ENCODE measurements around the gene LIMK2. TPM values are rescaled to one million over a fixed set of nuclear protein-coding genes. Genes with fewer than 3 reads are reported as not detected.

LIMK2 gene
- polyA plus RNA-seq, 2 donors, result 43.5 to 57.4 TPM

- peaks cover 0 to 6% of the 10 kb centered on the region in 2 donors for H3K4me1 ChIP-seq (ENCODE audit: control insufficient read depth in 2 of 2, insufficient read depth in 2 of 2, low read length in 1 of 2)
- 34 to 42% methylated on average over 3 of the region's 3 CpGs for whole genome bisulfite sequencing, 2 donors
- no peak overlapping the region for H3K4me3 ChIP-seq (ENCODE audit: low read depth in 1 of 2, low read length in 2 of 2)
- peaks cover 11 to 53% of the 10 kb centered on the region in 2 donors for H3K36me3 ChIP-seq (ENCODE audit: control insufficient read depth in 2 of 2, insufficient read depth in 2 of 2, low read length in 1 of 2)
- no peak overlapping the region for H3K27ac ChIP-seq (ENCODE audit: low read depth in 2 of 2, low read length in 1 of 2)
- H3K27me3 ChIP-seq (ENCODE audit: control insufficient read depth in 1 of 2, insufficient read depth in 2 of 2, low read length in 2 of 2), result no peaks in the 10 kb centered on the region
- H3K9me3 ChIP-seq (ENCODE audit: control insufficient read depth in 2 of 2, insufficient read depth in 1 of 2, low read depth in 1 of 2, low read length in 1 of 2), result no peaks in the 10 kb centered on the region
Measured at GRCh38 chr22:31269892-31270579, 57.9 kb downstream of the LIMK2 start.

- H3K4me1 ChIP-seq (ENCODE audit: control insufficient read depth in 2 of 2, insufficient read depth in 2 of 2, low read length in 1 of 2), result peaks cover 0 to 8% of the 10 kb centered on the region in 2 donors
- H3K27ac ChIP-seq (ENCODE audit: low read depth in 2 of 2, low read length in 1 of 2), result no peak overlapping the region
- H3K4me3 ChIP-seq (ENCODE audit: low read depth in 1 of 2, low read length in 2 of 2), result no peak overlapping the region
- H3K27me3 ChIP-seq (ENCODE audit: control insufficient read depth in 1 of 2, insufficient read depth in 2 of 2, low read length in 2 of 2), result no peaks in the 10 kb centered on the region
- WGBS, 2 donors, result 93 to 95% methylated on average over 4 of the region's 4 CpGs
- H3K9me3 ChIP-seq (ENCODE audit: control insufficient read depth in 2 of 2, insufficient read depth in 1 of 2, low read depth in 1 of 2, low read length in 1 of 2), result no peaks in the 10 kb centered on the region
- peaks cover 13 to 53% of the 10 kb centered on the region in 2 donors for H3K36me3 ChIP-seq (ENCODE audit: control insufficient read depth in 2 of 2, insufficient read depth in 2 of 2, low read length in 1 of 2)
Measured at GRCh38 chr22:31271026-31271425, 58.9 kb downstream of the LIMK2 start.

- H3K4me1 ChIP-seq (ENCODE audit: control insufficient read depth in 2 of 2, insufficient read depth in 2 of 2, low read length in 1 of 2), result peaks cover 0 to 8% of the 10 kb centered on the region in 2 donors
- no peak overlapping the region for H3K27ac ChIP-seq (ENCODE audit: low read depth in 2 of 2, low read length in 1 of 2)
- no peaks in the 10 kb centered on the region for H3K9me3 ChIP-seq (ENCODE audit: control insufficient read depth in 2 of 2, insufficient read depth in 1 of 2, low read depth in 1 of 2, low read length in 1 of 2)
- H3K4me3 ChIP-seq (ENCODE audit: low read depth in 1 of 2, low read length in 2 of 2), result no peak overlapping the region
- no peaks in the 10 kb centered on the region for H3K27me3 ChIP-seq (ENCODE audit: control insufficient read depth in 1 of 2, insufficient read depth in 2 of 2, low read length in 2 of 2)
- 79 to 83% methylated on average over 3 of the region's 3 CpGs for WGBS, 2 donors
- H3K36me3 ChIP-seq (ENCODE audit: control insufficient read depth in 2 of 2, insufficient read depth in 2 of 2, low read length in 1 of 2), result peaks cover 13 to 48% of the 10 kb centered on the region in 2 donors
Measured at GRCh38 chr22:31271485-31271884, 59.4 kb downstream of the LIMK2 start.

- peaks cover 12 to 40% of the 10 kb centered on the region in 2 donors for H3K36me3 ChIP-seq (ENCODE audit: control insufficient read depth in 2 of 2, insufficient read depth in 2 of 2, low read length in 1 of 2)
- H3K4me3 ChIP-seq (ENCODE audit: low read depth in 1 of 2, low read length in 2 of 2), result no peak overlapping the region
- H3K9me3 ChIP-seq (ENCODE audit: control insufficient read depth in 2 of 2, insufficient read depth in 1 of 2, low read depth in 1 of 2, low read length in 1 of 2), result no peaks in the 10 kb centered on the region
- peak overlapping the region in 1 of 2 donors; percentile 3 for H3K27ac ChIP-seq (ENCODE audit: low read depth in 2 of 2, low read length in 1 of 2)
- 74 to 75% methylated on average over 15 of the region's 15 CpGs for WGBS, 2 donors
- H3K4me1 ChIP-seq (ENCODE audit: control insufficient read depth in 2 of 2, insufficient read depth in 2 of 2, low read length in 1 of 2), result peaks cover 0 to 8% of the 10 kb centered on the region in 2 donors
- H3K27me3 ChIP-seq (ENCODE audit: control insufficient read depth in 1 of 2, insufficient read depth in 2 of 2, low read length in 2 of 2), result no peaks in the 10 kb centered on the region
Measured at GRCh38 chr22:31272522-31273446, 60.7 kb downstream of the LIMK2 start.

- Histone ChIP-seq H3K4me3 (ENCODE audit: low read depth in 1 of 2, low read length in 2 of 2) (no peak overlapping the region), H3K9me3 (ENCODE audit: control insufficient read depth in 2 of 2, insufficient read depth in 1 of 2, low read depth in 1 of 2, low read length in 1 of 2) (no peaks in the 10 kb centered on the region), H3K27ac (ENCODE audit: low read depth in 2 of 2, low read length in 1 of 2) (no peak overlapping the region), H3K36me3 (ENCODE audit: control insufficient read depth in 2 of 2, insufficient read depth in 2 of 2, low read length in 1 of 2) (peaks cover 11 to 36% of the 10 kb centered on the region in 2 donors), H3K4me1 (ENCODE audit: control insufficient read depth in 2 of 2, insufficient read depth in 2 of 2, low read length in 1 of 2) (peaks cover 0 to 12% of the 10 kb centered on the region in 2 donors), H3K27me3 (ENCODE audit: control insufficient read depth in 1 of 2, insufficient read depth in 2 of 2, low read length in 2 of 2) (no peaks in the 10 kb centered on the region)
- 58 to 72% methylated on average over 3 of the region's 3 CpGs for WGBS, 2 donors
Measured at GRCh38 chr22:31274017-31274416, 61.9 kb downstream of the LIMK2 start.

- peaks cover 0 to 9% of the 10 kb centered on the region in 2 donors for H3K4me1 ChIP-seq (ENCODE audit: control insufficient read depth in 2 of 2, insufficient read depth in 2 of 2, low read length in 1 of 2)
- no peaks in the 10 kb centered on the region for H3K27me3 ChIP-seq (ENCODE audit: control insufficient read depth in 1 of 2, insufficient read depth in 2 of 2, low read length in 2 of 2)
- peaks cover 11 to 36% of the 10 kb centered on the region in 2 donors for H3K36me3 ChIP-seq (ENCODE audit: control insufficient read depth in 2 of 2, insufficient read depth in 2 of 2, low read length in 1 of 2)
- 57 to 73% methylated on average over 6 of the region's 6 CpGs for WGBS, 2 donors
- no peaks in the 10 kb centered on the region for H3K9me3 ChIP-seq (ENCODE audit: control insufficient read depth in 2 of 2, insufficient read depth in 1 of 2, low read depth in 1 of 2, low read length in 1 of 2)
- no peak overlapping the region for H3K4me3 ChIP-seq (ENCODE audit: low read depth in 1 of 2, low read length in 2 of 2)
- H3K27ac ChIP-seq (ENCODE audit: low read depth in 2 of 2, low read length in 1 of 2), result peak overlapping the region; percentile 70 to 87
Measured at GRCh38 chr22:31275018-31275417, 62.9 kb downstream of the LIMK2 start.

GRCh38 chr22:31275576-31275975, 63.5 kb downstream of the LIMK2 start:
- H3K36me3 ChIP-seq (ENCODE audit: control insufficient read depth in 2 of 2, insufficient read depth in 2 of 2, low read length in 1 of 2), result peaks cover 13 to 39% of the 10 kb centered on the region in 2 donors
- WGBS, 2 donors, result 59 to 60% methylated on average over 5 of the region's 5 CpGs
- peaks cover 0 to 9% of the 10 kb centered on the region in 2 donors for H3K4me1 ChIP-seq (ENCODE audit: control insufficient read depth in 2 of 2, insufficient read depth in 2 of 2, low read length in 1 of 2)
- no peak overlapping the region for H3K4me3 ChIP-seq (ENCODE audit: low read depth in 1 of 2, low read length in 2 of 2)
- no peaks in the 10 kb centered on the region for H3K9me3 ChIP-seq (ENCODE audit: control insufficient read depth in 2 of 2, insufficient read depth in 1 of 2, low read depth in 1 of 2, low read length in 1 of 2)
- H3K27ac ChIP-seq (ENCODE audit: low read depth in 2 of 2, low read length in 1 of 2), result peak overlapping the region in 1 of 2 donors; percentile 50
- no peaks in the 10 kb centered on the region for H3K27me3 ChIP-seq (ENCODE audit: control insufficient read depth in 1 of 2, insufficient read depth in 2 of 2, low read length in 2 of 2)

- Histone ChIP-seq H3K27ac (ENCODE audit: low read depth in 2 of 2, low read length in 1 of 2) (no peak overlapping the region), H3K9me3 (ENCODE audit: control insufficient read depth in 2 of 2, insufficient read depth in 1 of 2, low read depth in 1 of 2, low read length in 1 of 2) (no peaks in the 10 kb centered on the region), H3K36me3 (ENCODE audit: control insufficient read depth in 2 of 2, insufficient read depth in 2 of 2, low read length in 1 of 2) (peaks cover 16 to 38% of the 10 kb centered on the region in 2 donors), H3K27me3 (ENCODE audit: control insufficient read depth in 1 of 2, insufficient read depth in 2 of 2, low read length in 2 of 2) (no peaks in the 10 kb centered on the region), H3K4me1 (ENCODE audit: control insufficient read depth in 2 of 2, insufficient read depth in 2 of 2, low read length in 1 of 2) (peaks cover 0 to 11% of the 10 kb centered on the region in 2 donors), H3K4me3 (ENCODE audit: low read depth in 1 of 2, low read length in 2 of 2) (no peak overlapping the region)
- WGBS, 2 donors, result 92 to 94% methylated on average over 48 to 69 of the region's 69 CpGs
Measured at GRCh38 chr22:31276426-31277167, 64.5 kb downstream of the LIMK2 start.

- H3K4me1 ChIP-seq (ENCODE audit: control insufficient read depth in 2 of 2, insufficient read depth in 2 of 2, low read length in 1 of 2), result peaks cover 0 to 11% of the 10 kb centered on the region in 2 donors
- H3K27me3 ChIP-seq (ENCODE audit: control insufficient read depth in 1 of 2, insufficient read depth in 2 of 2, low read length in 2 of 2), result no peaks in the 10 kb centered on the region
- peaks cover 24 to 38% of the 10 kb centered on the region in 2 donors for H3K36me3 ChIP-seq (ENCODE audit: control insufficient read depth in 2 of 2, insufficient read depth in 2 of 2, low read length in 1 of 2)
- WGBS, 2 donors, result 70 to 89% methylated on average over 5 of the region's 5 CpGs
- no peaks in the 10 kb centered on the region for H3K9me3 ChIP-seq (ENCODE audit: control insufficient read depth in 2 of 2, insufficient read depth in 1 of 2, low read depth in 1 of 2, low read length in 1 of 2)
- no peak overlapping the region for H3K4me3 ChIP-seq (ENCODE audit: low read depth in 1 of 2, low read length in 2 of 2)
- peak overlapping the region; percentile 72 to 81 for H3K27ac ChIP-seq (ENCODE audit: low read depth in 2 of 2, low read length in 1 of 2)
Measured at GRCh38 chr22:31277741-31278140, 65.6 kb downstream of the LIMK2 start.

Measured in esophagus (tissue), 2 donors.